H1 (cell line): Measurements from ENCODE around the gene NRROS. TPM values are rescaled to one million over a fixed set of nuclear protein-coding genes. Genes with fewer than 3 reads are reported as not detected.

Experiments
- CTCF ChIA-PET: fragments of 300-600 bp; sonication (Branson Sonifier 250); formaldehyde crosslinking; loops from one replicate; lab custom pipeline; 2021; ENCODE audit not compliant: partially characterized antibody; lab: Charles Lee
- POLR2A ChIA-PET: fragments of 300-600 bp; sonication (Branson Sonifier 250); formaldehyde crosslinking; loops from one replicate; lab custom pipeline; 2021; ENCODE audit warnings: inconsistent platforms; ENCODE audit not compliant: partially characterized antibody; lab: Charles Lee
- DNase-seq, 2 experiments: peaks; one replicate each; pipeline versions ENCODE4 v3.0.0 to v3.0.0-alpha.2; 2010 to 2022; ENCODE audit warnings: low spot score in 2 of 2, low read depth in 1 of 2, mixed read lengths in 1 of 2
- FAIRE-seq: peaks from 2 replicates; lab custom pipeline; 2011; peaks lifted over from hg19 to GRCh38; lab: Jason Lieb, UNC
- H2AFZ ChIP-seq: 2 replicates; pipeline ENCODE4 v1.8.1; 2012; ENCODE audit warnings: low read length, inconsistent platforms
- H2AK5ac ChIP-seq: 2 replicates; pipeline ENCODE4 v1.6.1; 2013; ENCODE audit warnings: low read depth, low read length
- H2BK120ac ChIP-seq: replicated peaks from 2 replicates; pipeline ENCODE3; 2013; ENCODE audit warnings: low read depth, low read length, inconsistent platforms
- H2BK12ac ChIP-seq: 2 replicates; pipeline ENCODE4 v1.6.1; 2013; ENCODE audit warnings: low read depth, low read length
- H2BK15ac ChIP-seq: 2 replicates; pipeline ENCODE4 v1.6.1; 2013; ENCODE audit warnings: low read length
- H2BK20ac ChIP-seq: 2 replicates; pipeline ENCODE4 v1.6.1; 2013; ENCODE audit warnings: low read length
- H2BK5ac ChIP-seq: 2 replicates; pipeline ENCODE4 v1.6.1; 2013; ENCODE audit warnings: low read depth, low read length
- H3K14ac ChIP-seq: 2 replicates; pipeline ENCODE4 v1.6.1; 2013; ENCODE audit warnings: inconsistent platforms; ENCODE audit not compliant: insufficient read length
- H3K18ac ChIP-seq: 2 replicates; pipeline ENCODE4 v1.6.1; 2013; ENCODE audit warnings: low read length; ENCODE audit errors: extremely low read depth
- H3K23ac ChIP-seq: 2 replicates; pipeline ENCODE4 v1.6.1; 2013; ENCODE audit warnings: inconsistent platforms; ENCODE audit not compliant: insufficient read length
- H3K23me2 ChIP-seq: 2 replicates; pipeline ENCODE4 v1.6.1; 2013; ENCODE audit warnings: low read depth, low read length
- H3K27ac ChIP-seq: 2 replicates; pipeline ENCODE4 v1.6.1; 2011; ENCODE audit warnings: low read depth, low read length, inconsistent platforms
- H3K27me3 ChIP-seq, 4 experiments: replicated peaks in 1 of 4; 1 replicate in 1 of 4; 2 replicates in 3 of 4; pipeline versions ENCODE4 v1.6.1 to v1.8.1; 2011 to 2013; ENCODE audit warnings: low read length in 3 of 4, mild to moderate bottlenecking in 3 of 4, inconsistent platforms in 2 of 4, mixed read lengths in 2 of 4, moderate library complexity in 1 of 4; ENCODE audit not compliant: control insufficient read depth in 3 of 4, insufficient read depth in 3 of 4; ENCODE audit errors: extremely low read depth in 1 of 4
- H3K36me3 ChIP-seq, 4 experiments: 2 replicates each; pipeline versions ENCODE4 v1.6.1 to v1.8.1; 2011 to 2013; ENCODE audit warnings: mild to moderate bottlenecking in 4 of 4, low read length in 3 of 4, moderate library complexity in 2 of 4, control low read depth in 1 of 4, inconsistent platforms in 1 of 4; ENCODE audit not compliant: insufficient read depth in 4 of 4, control insufficient read depth in 2 of 4
- H3K4ac ChIP-seq: replicated peaks from 2 replicates; pipeline ENCODE3; 2013; ENCODE audit warnings: low read length, low read depth, mixed read lengths, inconsistent platforms; ENCODE audit not compliant: insufficient read length
- H3K4me1 ChIP-seq, 4 experiments: replicated peaks in 1 of 4; 1 replicate in 1 of 4; 2 replicates in 3 of 4; pipeline versions ENCODE4 v1.6.1 to v1.8.1; 2011 to 2013; ENCODE audit warnings: low read length in 3 of 4, inconsistent platforms in 2 of 4, mixed read lengths in 1 of 4; ENCODE audit not compliant: insufficient read depth in 4 of 4, control insufficient read depth in 3 of 4
- H3K4me2 ChIP-seq, 2 experiments: 2 replicates each; pipeline versions ENCODE4 v1.6.1 to v1.8.1; 2011 to 2013; ENCODE audit warnings: low read depth in 2 of 2, low read length in 2 of 2, control low read depth in 1 of 2, inconsistent platforms in 1 of 2, mild to moderate bottlenecking in 1 of 2; ENCODE audit not compliant: insufficient read depth in 1 of 2
- H3K4me3 ChIP-seq, 4 experiments: fragments of 200-600, 300-600 bp in 1 of 4; sonication (generic), shearing (Covaris generic), sonication (Bioruptor Twin) in 1 of 4; 2 replicates each; pipeline versions ENCODE4 v1.5.1 to v1.8.1; 2011 to 2016; ENCODE audit warnings: low read length in 4 of 4, low read depth in 3 of 4, control low read depth in 2 of 4, inconsistent platforms in 2 of 4, mild to moderate bottlenecking in 2 of 4, mixed read lengths in 1 of 4, moderate library complexity in 1 of 4; ENCODE audit not compliant: insufficient read depth in 2 of 4; ENCODE audit errors: extremely low read depth in 1 of 4
- H3K56ac ChIP-seq: replicated peaks from 2 replicates; pipeline ENCODE3; 2013; ENCODE audit warnings: low read depth, mild to moderate bottlenecking, mixed read lengths, low read length, inconsistent platforms; ENCODE audit not compliant: insufficient read length
- H3K79me1 ChIP-seq: 2 replicates; pipeline ENCODE4 v1.6.1; 2013; ENCODE audit warnings: low read depth, low read length, control low read depth
- H3K79me2 ChIP-seq, 2 experiments: 2 replicates each; pipeline versions ENCODE4 v1.6.1 to v1.8.1; 2012 to 2013; ENCODE audit warnings: low read length in 2 of 2, mild to moderate bottlenecking in 2 of 2, inconsistent platforms in 1 of 2; ENCODE audit not compliant: insufficient read depth in 2 of 2, control insufficient read depth in 1 of 2
- H3K9ac ChIP-seq, 4 experiments: replicated peaks in 1 of 4; 1 replicate in 1 of 4; 2 replicates in 3 of 4; pipeline versions ENCODE4 v1.6.1 to v1.8.1; 2011 to 2013; ENCODE audit warnings: low read depth in 3 of 4, low read length in 3 of 4, control low read depth in 2 of 4, mild to moderate bottlenecking in 2 of 4, moderate library complexity in 2 of 4, inconsistent platforms in 1 of 4; ENCODE audit errors: extremely low read depth in 1 of 4
- H3K9me3 ChIP-seq, 2 experiments: 2 replicates each; pipeline versions ENCODE4 v1.6.1 to v1.8.1; 2012 to 2013; ENCODE audit warnings: mild to moderate bottlenecking in 2 of 2, moderate library complexity in 2 of 2, control low read depth in 1 of 2, inconsistent platforms in 1 of 2, low read depth in 1 of 2, low read length in 1 of 2, mixed read lengths in 1 of 2; ENCODE audit not compliant: insufficient read depth in 2 of 2
- H4K20me1 ChIP-seq, 2 experiments: replicated peaks in 1 of 2; 2 replicates each; pipeline versions ENCODE3 to v1.8.1; 2011 to 2013; ENCODE audit warnings: inconsistent platforms in 2 of 2, low read length in 2 of 2, mild to moderate bottlenecking in 1 of 2; ENCODE audit not compliant: insufficient read depth in 2 of 2, control insufficient read depth in 1 of 2
- H4K5ac ChIP-seq: 2 replicates; pipeline ENCODE4 v1.6.1; 2013; ENCODE audit warnings: low read length, low read depth, mixed read lengths, inconsistent platforms; ENCODE audit not compliant: insufficient read length
- H4K8ac ChIP-seq: 2 replicates; pipeline ENCODE4 v1.8.0; 2013; ENCODE audit warnings: mild to moderate bottlenecking, moderate library complexity, low read length, inconsistent platforms; ENCODE audit not compliant: insufficient read depth; ENCODE audit errors: extremely low read depth
- H4K91ac ChIP-seq: replicated peaks from 2 replicates; pipeline ENCODE3; 2013; ENCODE audit warnings: low read length, mixed read lengths, inconsistent platforms; ENCODE audit not compliant: insufficient read length
- WGBS, 2 experiments: shearing (Covaris generic) in 1 of 2; methylation state at CpG; one replicate each; pipeline versions ENCODE4 v1.1.6 to v1.1.7; 2013 to 2015; ENCODE audit warnings: low lambda C conversion rate in 2 of 2, mixed read lengths in 2 of 2, inconsistent platforms in 1 of 2, low coverage in 1 of 2, missing lambda C conversion rate in 1 of 2; ENCODE audit not compliant: insufficient replicate concordance in 2 of 2, insufficient coverage in 1 of 2, insufficient read length in 1 of 2; ENCODE audit errors: extremely low coverage in 1 of 2, missing lambda C conversion rate in 1 of 2; 5-methylcytosine and 5-hydroxymethylcytosine counted together
- polyA plus RNA-seq, 7 experiments: library from polyadenylated mRNA; depleted of rRNA in 3 of 7; stranded (reverse) in 5 of 7; unstranded in 2 of 7; fragments of >200 nt in 5 of 7; fragments of 200-250 nt in 2 of 7; gene quantifications; 1 replicate in 5 of 7; 2 replicates in 1 of 7; 4 replicates in 1 of 7; pipeline versions ENCODE4 v1.2.1 to v1.2.3, GENCODE V29; 2011 to 2013; ENCODE audit warnings: missing spikeins in 2 of 7, mixed read lengths in 2 of 7
- total RNA-seq: library from RNA; stranded (reverse); fragmentation: NEBNext Ultra II Directional; extraction: Animal tissue kit (Norgen Biotek cat#: 25700); gene quantifications from 2 replicates; pipeline ENCODE4 v1.2.1, GENCODE V29; 2021

NRROS gene
- total and polyA plus RNA-seq, 2 of the 8 experiments (the other 6 are each of a cell fraction or from before 2014, with no cell fraction given): 5.3 to 7.3 TPM

- H3K23ac ChIP-seq: no peak overlapping the region
- DNase-seq (no peak), FAIRE-seq (no peak)
- H3K27ac ChIP-seq: no peak overlapping the region
- ChIA-PET CTCF (interaction anchor here (0.6 to 11.1 kb wide), 31 partner anchors 10 to 337 kb away, joined by 3 to 143 read pairs (median 4); partner anchors contain the start of gene RNF168), POLR2A (interaction anchor here (1.0 to 1.6 kb wide), 3 partner anchors 19 to 130 kb away, joined by 3 to 7 read pairs (median 4); partner anchors contain the start of gene PAK2)
- H3K23me2 ChIP-seq: no peaks in the 10 kb centered on the region
- H2BK12ac ChIP-seq: peak overlapping the region; percentile 62; the same call in 1 of the 2 replicates
- H2AK5ac ChIP-seq: peak overlapping the region; percentile 41; the same call in 1 of the 2 replicates
- H2BK20ac ChIP-seq: peak overlapping the region; percentile 61; the same call in 1 of the 2 replicates
- H3K79me2 ChIP-seq: no peaks in the 10 kb centered on the region
- H3K9ac ChIP-seq: no peak overlapping the region
- no peak overlapping the region for H3K4ac ChIP-seq
- no peaks in the 10 kb centered on the region for H3K27me3 ChIP-seq
- WGBS, 2 experiments: 94% methylated on average over 6 of the region's 6 CpGs; no CpG with 5 or more reads in 1 of the 2 experiments
- peak overlapping the region; percentile 72 for H4K91ac ChIP-seq
- H3K4me1 ChIP-seq: peaks cover 0 to 3% (median 0%) of the 10 kb centered on the region in 4 experiments; a peak in 2 of 7 replicates
- H4K20me1 ChIP-seq: no peaks in the 10 kb centered on the region
- H2AFZ ChIP-seq: no peak overlapping the region
- H4K5ac ChIP-seq: no peak overlapping the region
- H2BK15ac ChIP-seq: peak overlapping the region; percentile 88; the same call in 1 of the 2 replicates
- no peak overlapping the region for H2BK120ac ChIP-seq
- no peaks in the 10 kb centered on the region for H3K79me1 ChIP-seq
- no peaks in the 10 kb centered on the region for H3K36me3 ChIP-seq
- H4K8ac ChIP-seq: no peak overlapping the region
- no peak overlapping the region for H3K56ac ChIP-seq
- H3K4me3 ChIP-seq: no peak overlapping the region
- no peaks in the 10 kb centered on the region for H3K9me3 ChIP-seq
- H2BK5ac ChIP-seq: peak overlapping the region; percentile 12; the same call in 1 of the 2 replicates
- H3K4me2 ChIP-seq: no peak overlapping the region
- H3K18ac ChIP-seq: no peak overlapping the region
- no peak overlapping the region for H3K14ac ChIP-seq
These were observed 29.5 kb upstream of the NRROS start for GRCh38 chr3:196609805-196610515.
